Motor neuron (in vitro differentiated cells): ENCODE results near the gene NFYA. TPM values are rescaled to one million over a fixed set of nuclear protein-coding genes. Genes with fewer than 3 reads are reported as not detected.

ENCODE experiments used
- total RNA-seq, 8 experiments: library from RNA; unstranded; fragments of 300-600 nt; gene quantifications; 2 replicates each; pipeline versions ENCODE4 v1.2.3 to v1.2.4, GENCODE V29; 2022

Gene NFYA
- total RNA-seq, 8 experiments from 2014 or later: 14.4 to 40.9 (median 20.4) TPM

Other genes with a start within 250 kb of the NFYA start
- 1 to 10 TPM in 2 of 8 experiments, under 1 TPM in 6; 0.25 to 1.2 (median 0.57) TPM for gene UNC5CL, start 33.8 kb upstream of the NFYA start, total RNA-seq
- under 1 TPM in 1 of 8 experiments, not detected in 7; 0.23 TPM for gene TSPO2, start 30.5 kb upstream of the NFYA start, total RNA-seq
- under 1 TPM in 5 of 8 experiments, not detected in 3; 0.22 to 0.90 (median 0.45) TPM for gene APOBEC2, start 19.8 kb upstream of the NFYA start, total RNA-seq
- gene OARD1, start 618 bp upstream of the NFYA start, total RNA-seq: 10 to 100 TPM; 23.7 to 41.2 (median 33.8) TPM
- gene TREML1, start 81.4 kb downstream of the NFYA start, total RNA-seq: under 1 TPM in 1 of 8 experiments, not detected in 7; 0.36 TPM
- gene TREM2, start 90.1 kb downstream of the NFYA start, total RNA-seq: under 1 TPM in 3 of 8 experiments, not detected in 5; 0.41 to 0.73 (median 0.67) TPM
- under 1 TPM in 3 of 8 experiments, not detected in 5; 0.09 to 0.47 (median 0.20) TPM for gene TREML2, start 128.2 kb downstream of the NFYA start, total RNA-seq
- gene TREML4, start 155.4 kb downstream of the NFYA start, total RNA-seq: under 1 TPM in 5 of 8 experiments, not detected in 3; 0.09 to 0.38 (median 0.13) TPM
- gene TREM1, start 213.7 kb downstream of the NFYA start, total RNA-seq: 1 to 10 TPM in 2 of 8 experiments, under 1 TPM in 4, not detected in 2; 0.17 to 2.1 (median 0.82) TPM